ENCODE data around the gene GRXCR2.
"Not testable (repeated sequence)": the region's sequence is repeated elsewhere in the genome, so short reads cannot be mapped to it uniquely, and the experiment has no call there.

GRXCR2 gene

DNA sequence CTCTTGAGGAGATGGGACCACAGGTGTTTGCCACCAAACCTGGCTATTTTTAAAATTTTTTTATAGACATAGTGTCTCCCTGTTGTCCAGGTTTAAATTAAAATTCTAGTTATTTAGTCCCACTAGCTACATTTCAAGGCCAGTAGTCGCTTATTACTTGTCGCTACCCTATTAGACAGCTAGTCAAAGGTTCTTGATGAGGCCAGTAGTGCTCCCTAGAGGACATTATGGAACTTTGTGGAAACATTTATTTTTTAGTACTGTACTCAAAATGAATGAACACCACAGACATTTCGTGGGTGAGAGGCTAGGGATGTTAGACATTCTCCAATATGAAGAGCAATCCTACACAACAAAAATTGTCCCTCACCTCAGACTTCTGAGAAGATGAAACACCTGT, 14.4 kb upstream of the GRXCR2 start:
- no peak for DNase-seq (ENCODE audit: low spot score)

DNA sequence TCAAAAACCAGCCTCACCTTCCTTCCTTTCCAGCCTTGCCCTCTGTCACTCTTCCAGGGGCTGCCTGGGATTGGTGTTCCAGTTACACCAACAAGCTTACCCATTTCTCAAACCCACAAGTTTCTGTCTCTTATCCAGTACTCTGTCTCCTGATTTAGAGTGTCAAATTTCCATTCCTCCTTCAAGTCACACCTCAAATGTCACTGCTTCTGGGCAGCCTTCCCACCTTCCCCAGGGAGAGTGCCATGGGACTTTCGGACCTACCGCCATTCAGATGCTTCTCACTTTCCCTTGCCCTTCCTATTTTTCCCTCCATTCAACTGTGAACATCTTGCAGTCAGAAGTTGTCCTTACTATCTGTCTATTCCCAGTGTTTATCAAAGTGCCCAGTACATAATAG, 2.0 kb upstream of the GRXCR2 start:
- DNase-seq (ENCODE audit: low spot score): no peak

DNA sequence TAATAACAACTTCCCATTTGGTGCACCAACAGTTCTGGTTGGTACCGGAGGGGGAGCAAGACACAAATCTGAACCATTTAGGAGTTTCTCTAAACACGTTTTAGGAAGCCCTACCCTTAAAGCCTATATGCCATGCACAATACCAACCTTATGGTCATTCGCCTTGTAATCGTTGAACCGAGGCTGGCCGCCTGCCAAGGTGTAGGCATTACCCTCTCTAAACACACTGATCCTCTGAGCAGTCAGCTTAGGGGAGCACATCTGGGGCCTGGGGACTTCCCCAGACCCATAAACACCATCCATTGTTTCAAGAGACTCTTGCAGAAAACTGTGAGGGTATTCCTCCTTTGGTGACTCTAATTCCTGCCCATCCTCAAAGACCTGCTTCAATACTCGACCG, 328 bp downstream of the GRXCR2 start:
- DNase-seq (ENCODE audit: low spot score): no peak

DNA sequence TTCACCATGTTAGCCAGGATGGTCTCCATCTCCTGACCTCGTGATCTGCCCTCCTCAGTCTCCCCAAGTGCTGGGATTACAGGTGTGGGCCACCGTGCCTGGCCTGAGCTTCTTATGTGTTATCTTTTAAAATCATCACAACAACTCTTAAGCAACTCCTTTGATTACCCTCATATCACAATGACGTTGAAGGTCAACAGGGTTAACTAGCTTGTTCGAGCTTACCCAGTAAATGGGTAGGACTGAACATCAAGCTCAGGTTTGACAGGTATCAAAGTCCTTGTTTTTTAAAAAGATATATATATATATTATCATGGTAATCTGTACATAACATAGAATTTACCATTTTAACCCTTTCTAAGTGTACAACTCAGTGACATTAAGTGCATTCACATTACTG, 3.1 kb downstream of the GRXCR2 start:
- no peak for DNase-seq (ENCODE audit: low spot score)

DNA sequence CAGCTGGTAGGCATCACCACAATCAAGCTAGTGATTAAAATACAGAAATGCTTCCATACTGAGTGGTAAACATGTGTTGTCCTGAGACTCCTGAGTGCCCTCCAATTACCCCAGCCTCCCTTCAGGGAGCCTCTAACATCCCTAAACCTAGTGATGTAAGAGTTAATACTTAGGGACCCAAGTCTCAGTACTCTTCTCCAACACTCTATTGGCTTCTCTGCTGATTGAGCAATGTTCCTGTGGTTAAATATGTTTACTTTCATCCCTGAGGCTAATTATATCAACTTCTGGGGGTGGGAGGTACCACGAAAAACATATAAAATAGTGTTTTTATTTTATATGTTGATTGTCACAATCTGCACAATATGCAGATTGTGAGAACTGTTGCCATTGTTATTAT, 5.0 kb downstream of the GRXCR2 start:
- no peak for DNase-seq (ENCODE audit: low spot score)

DNA sequence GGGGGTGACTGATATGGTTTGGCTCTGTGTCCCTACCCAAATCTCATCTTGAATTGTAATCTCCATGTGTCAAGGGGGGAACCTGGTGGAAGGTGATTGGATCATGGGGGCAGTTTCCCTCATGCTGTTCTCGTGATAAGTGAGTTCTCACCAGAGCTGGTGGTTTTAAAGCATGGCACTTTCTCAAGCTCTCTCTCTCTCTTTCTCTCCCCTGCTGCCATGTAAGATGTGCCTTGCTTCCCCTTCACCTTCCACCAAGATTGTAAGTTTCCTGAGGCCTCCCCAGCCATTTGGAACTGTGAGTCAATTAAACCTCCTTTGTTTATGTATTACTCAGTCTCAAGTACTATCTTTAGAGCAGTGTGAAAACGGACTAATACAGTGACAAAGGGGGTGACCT, 8.4 kb downstream of the GRXCR2 start:
- not testable (repeated sequence) for DNase-seq (ENCODE audit: low spot score)

DNA sequence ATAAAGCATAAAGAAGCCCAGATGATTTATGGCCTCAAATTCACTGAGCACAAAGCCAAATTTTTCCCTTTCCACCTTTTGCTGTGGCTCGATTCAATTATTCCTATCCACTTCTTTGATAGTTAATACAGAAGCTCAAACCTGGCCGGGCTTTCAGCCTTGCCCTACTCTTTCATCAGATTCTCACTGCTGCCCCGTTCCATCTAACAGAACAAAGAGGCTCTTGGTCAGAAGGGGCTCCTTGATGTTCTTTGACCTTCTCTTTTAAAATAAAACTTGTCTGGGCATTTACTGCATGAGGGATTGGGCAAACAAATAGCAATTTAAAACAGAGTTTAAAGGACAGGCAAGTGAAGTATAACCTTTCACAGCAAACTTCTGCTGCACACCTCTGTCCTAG, 9.8 kb downstream of the GRXCR2 start:
- DNase-seq (ENCODE audit: low spot score): no peak

DNA sequence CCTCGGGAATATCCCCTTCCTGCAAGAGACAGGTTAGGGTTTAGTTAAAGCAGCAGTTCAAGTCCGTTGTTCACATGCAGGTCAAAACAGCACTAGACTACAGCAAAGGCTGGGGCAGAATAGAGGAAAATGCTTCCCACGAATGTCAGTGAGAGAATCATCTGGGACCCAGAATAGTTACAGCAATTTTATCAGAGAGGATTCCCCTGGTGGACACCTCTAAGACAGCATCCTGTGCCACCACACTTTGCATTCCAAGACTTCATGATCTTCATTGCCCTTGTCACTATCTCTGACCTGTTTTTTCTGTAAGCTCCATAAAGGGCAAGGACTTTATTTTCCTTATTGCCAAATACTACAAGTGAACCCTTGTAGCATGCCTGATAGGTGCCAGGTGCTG, 12.9 kb downstream of the GRXCR2 start:
- DNase-seq (ENCODE audit: low spot score): no peak

DNA sequence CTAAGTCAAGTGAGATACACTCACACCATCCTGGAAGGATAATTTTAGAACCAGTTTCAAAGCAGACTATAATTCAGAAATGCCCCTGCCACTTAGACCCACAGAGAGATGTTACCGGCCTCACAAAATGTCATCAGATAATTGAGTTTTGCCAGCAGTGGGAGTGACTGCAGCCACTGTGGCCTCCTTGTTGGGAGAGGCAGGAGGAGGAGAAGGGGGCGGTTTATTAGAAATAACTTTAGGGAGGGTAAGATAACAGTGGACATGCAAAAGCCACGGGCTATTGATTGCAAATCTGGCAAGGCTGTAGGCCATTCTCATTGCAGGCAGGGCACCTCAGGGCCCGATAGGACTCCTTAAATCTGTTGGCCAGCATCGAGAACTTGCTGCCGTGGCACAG, 13.4 kb downstream of the GRXCR2 start:
- no peak for DNase-seq (ENCODE audit: low spot score)

DNA sequence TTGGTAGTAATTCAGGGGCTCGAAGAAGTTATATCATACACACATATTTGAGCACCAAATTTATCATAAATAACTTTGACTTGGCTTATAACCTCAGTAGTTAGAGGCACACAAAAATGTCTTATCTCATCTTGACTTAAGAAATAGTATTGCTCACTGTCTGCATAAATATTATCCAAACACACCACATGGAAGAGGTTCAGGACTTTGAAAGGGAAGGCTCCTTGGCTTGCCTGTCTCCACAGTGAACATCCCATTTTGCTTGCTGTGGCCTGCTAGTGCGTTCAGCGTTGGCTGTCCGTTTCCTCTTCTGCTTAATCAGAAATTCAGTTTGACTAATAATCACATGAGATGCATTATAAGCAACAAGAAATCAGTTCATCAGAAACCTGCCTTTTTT, 13.9 kb downstream of the GRXCR2 start:
- DNase-seq (ENCODE audit: low spot score): peak; percentile 16

DNA sequence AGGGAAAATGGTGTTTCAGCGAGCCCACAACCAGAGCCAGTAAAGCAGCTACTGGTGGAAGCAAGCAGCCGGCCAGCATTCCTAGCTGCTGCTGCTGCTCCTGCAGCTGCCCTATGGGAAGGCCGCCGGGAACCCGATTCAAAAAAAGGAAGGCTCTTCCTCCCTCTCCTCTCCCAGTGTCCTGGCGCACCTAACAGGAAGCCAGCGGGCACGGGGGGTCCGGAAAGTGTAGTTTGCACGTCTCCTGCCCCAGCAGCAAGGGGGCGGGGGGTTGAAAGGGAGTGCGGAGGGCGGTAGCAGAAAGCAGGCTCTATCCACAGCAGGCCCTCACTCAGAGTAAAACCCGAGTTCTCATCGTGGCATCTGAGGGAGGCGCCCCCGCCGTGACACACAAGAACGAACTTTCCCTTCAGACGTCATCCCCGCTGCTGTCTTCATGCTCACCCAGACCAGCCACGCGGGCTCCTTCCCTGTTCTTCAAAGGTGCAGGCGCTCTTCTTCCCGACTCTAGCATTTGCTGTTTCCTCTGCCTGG, 16.5 kb downstream of the GRXCR2 start:
- DNase-seq (ENCODE audit: low spot score): peak; percentile 63

DNA sequence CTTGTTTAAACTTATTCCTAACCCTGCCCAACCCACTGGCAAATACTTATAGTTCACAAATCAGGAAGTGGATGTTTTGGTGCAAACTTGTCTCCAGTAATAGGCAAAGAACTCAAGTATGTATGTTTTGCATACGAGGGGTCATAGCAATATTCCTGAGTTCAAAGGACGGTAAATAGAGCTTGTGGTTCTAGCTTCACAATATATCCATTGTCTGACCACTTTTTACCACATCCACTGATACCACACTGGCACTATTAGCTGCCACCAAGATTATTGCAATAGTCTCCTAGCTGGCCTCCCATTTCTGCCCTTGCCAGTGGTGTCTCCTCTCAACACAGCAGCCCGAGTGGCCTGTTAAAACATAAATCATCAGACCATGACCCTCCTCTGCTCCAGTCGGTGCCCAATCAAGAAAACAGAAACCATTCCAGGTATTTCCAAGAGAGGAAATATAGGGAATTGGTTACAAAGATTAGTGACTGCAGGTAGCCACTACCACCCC, 17.0 kb downstream of the GRXCR2 start:
- no peak for DNase-seq (ENCODE audit: low spot score)

DNA sequence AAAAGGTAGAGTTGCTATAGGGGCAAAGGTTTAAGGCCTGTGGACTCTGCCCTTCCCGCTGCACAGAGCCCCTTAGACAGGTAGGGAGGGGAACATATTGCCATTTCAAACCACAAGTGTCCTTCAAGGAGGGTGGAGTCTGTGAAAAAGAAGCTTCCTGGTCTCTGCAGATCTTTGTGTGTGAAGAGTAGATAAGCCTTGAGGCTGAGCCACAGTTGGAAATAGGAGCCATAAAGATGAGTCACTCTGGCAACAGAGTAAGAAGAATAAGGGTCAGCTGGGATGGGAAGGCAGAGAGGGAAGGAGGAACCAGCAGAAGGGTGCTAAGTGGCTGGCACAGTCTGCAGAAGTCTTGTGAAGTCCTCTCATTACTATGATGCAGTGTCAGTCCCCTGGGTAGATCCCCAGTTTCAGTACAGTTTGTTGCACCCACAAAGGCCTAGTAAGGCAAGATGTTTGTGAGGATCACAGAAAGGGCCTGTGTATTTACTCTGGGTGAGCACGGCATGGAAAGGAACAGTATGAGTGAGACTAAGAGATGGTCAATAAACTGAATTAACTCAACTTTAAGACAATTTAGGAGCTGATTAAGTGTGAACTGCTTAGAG, 18.1 kb downstream of the GRXCR2 start:
- DNase-seq (ENCODE audit: low spot score): peak; percentile 71

DNA sequence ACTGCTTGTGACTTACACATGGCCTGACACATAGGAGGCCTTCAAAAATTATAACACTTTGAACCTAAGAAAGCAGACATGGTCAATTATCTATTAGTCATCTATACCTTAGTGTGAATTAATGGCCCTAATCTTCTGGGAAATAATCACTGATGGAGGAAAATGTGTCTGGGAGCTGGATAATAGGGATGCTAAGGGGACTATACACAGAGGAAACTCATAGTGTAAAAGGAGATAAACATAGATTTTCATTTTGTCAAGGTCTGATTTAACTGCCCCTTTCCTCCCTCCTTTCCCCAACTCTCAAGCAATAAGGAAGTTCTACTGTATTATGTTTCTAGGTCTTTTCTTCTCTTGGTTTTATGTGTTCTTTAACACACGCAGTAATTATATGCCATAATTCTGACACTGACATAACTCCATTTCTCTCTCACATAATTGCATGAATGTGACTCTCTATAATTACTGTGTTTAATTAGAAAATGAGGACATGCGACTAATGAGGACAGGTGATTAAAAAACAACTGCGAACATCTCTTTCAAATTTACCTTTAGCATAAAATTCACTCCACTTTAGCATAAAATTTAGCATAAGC, 18.9 kb downstream of the GRXCR2 start:
- no peak for DNase-seq (ENCODE audit: low spot score)

DNA sequence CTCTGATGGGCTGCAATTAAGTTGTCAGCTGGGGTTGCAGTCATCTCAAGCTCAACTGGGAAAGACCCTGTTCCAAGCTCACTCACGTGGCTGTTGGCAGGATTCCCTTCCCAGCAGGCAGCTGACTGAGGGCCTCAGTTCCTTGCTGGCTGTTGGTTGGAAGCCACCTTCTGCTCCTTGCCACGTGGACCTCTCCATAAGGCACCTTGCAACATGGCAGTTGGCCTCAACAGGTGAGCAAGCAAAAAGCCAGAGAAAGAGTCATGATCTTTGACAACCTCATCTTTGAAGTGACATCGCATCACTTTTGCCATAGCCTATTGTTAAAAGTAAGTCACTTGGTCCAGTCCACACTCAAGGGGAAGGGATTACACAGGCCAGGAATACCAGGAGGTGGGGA, 19.8 kb downstream of the GRXCR2 start:
- no peak for DNase-seq (ENCODE audit: low spot score)

DNA sequence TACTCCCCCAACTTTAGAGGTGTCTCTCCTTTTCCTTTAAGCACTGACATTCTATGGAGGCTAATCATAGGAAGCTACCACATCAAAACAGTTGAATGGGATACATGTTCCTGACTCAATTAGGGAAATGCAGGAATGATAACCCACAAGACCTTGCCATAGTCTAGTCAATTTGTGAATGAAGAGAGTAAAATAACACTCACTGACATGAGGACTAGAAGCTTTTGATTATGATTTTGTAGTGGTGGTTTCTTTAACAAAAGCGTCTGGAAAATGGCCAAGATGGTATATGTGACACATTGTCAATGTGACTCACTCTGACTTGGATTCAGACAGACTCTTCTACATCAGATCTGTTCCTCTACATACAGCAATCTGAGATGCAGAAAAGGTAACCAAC, 24.0 kb downstream of the GRXCR2 start:
- no peak for DNase-seq (ENCODE audit: low spot score)

DNA sequence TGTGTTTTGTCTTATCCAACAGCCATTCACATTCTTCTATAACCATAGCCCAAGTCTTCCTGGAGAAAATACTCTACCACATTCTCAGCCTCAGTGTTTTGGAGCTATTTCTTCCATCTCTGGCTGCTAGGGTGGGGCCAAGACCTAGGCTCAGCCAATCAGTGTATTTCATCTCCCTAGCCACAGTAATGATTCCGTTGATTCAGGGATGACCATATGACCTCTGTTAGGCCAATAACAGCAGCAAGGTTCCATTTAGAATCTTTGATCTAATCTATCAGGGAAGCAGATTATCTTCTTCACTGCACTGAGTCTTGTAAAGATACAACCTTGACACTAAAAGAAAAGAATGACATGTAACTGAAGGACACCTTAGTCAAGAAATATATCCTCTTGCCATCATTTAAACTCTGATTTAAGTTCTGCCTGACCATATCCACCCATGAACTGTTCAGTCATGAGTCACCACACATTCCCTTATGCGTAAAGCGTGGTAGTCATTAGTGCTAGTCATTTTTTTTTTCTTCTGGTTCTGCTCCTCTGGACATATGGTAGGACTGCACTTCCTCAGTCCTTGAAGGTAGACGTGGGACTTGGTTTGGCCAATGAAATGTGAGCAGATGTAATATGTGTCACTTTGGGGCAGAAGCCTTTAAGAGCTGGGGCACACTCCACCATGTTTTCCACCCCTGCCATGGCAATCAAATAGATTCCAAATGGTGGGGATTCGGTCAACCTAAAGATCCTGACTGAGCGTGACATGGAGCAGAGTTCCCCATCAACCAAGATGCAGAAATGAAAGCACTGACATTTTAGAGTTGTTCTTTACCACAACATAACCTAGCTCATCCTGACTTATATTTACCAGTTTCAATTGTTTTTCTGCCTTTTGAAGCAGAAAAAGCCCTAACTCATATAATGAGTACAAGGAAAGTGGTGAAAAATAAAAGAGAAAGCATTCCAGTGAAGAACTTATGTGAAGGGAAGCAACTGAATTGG, 25.0 kb downstream of the GRXCR2 start:
- DNase-seq (ENCODE audit: low spot score): peak; percentile 64

DNA sequence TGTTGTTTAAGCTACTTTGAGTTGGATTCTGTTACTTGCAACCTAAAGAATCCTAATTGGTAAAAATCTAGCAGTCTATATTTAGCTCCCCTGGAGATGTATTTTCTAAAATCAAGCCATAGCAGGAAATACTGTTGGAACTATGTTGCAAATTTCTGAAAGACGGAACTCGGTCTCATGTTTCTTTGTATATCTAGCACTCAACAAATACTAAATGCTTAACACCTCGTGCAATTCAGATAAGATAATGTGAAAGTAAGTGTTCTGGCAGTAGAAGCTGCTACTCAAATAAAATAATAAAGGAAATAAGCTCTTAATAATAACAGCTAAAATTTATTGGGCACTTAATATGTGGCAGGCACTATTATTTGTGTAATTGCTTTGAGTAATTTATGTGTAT, 26.7 kb downstream of the GRXCR2 start:
- no peak for DNase-seq (ENCODE audit: low spot score)

DNA sequence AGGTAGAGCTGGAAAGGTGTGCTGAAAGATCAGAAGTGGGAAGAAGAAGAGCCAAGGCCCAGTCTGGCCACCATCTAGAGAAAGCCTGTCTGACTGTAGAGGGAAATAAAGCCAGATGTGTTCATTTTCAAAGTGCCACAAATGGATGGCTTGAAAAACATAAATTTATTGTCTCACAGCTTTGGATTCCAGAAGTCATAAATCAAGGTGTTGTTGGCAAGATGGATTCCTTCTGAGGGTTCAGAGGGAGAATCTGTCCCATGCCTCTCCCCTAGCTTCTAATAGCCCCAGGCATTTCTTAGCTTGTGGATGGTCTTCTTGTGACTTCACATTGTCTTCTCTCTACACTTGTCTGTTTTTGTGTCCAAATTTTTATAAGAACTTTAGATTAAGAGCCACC, 31.5 kb downstream of the GRXCR2 start:
- no peak for DNase-seq (ENCODE audit: low spot score)

DNA sequence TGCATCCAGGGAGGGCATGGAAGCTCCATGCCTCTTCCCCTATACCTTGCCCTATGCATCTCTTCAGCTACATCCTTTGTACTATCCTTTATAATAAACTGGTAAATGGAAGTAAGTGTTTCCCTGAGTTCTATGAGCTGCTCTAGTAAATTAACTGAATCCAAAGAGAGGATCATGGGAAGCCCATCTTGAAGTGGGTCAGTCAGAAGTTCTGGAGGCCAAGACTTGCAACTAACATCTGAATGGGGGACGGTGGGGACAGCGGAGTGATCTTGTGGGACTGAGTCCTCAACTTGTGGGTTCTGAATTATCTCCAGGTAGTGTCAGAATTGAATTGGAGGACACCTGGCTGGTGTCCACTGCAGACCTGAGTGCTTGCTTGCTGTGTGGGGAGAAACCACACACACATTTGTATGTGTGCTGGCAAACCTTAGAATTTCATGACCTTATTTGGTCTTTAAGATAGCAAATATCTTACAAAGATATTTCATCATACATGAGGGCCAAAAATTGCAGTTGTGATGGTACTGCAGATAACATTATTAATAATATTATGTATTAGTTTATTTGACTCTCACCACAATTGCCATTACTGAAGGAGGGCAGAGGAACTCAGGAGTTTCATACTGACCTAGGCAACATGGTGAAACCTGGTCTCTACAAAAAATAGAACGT, 32.2 kb downstream of the GRXCR2 start:
- no peak for DNase-seq (ENCODE audit: low spot score)

DNA sequence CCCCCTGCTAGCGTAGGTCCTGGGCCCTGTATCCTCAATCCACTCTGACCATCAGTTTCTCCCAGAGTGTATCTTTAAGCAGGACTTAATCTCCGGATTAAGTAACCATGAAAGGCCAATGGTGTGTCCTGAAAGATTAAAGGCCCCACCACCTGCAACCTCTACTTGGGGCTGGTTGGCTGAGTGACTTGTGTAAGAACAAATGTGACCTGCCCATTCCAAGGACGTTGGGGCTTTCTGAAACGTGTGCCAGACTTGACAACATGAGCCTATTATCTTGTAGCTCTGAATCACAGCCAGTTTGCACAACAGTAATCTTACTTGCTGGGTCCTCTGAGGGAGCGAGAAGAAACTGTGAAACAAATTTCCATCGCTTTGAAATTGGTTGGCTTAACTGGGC, 34.5 kb downstream of the GRXCR2 start:
- DNase-seq (ENCODE audit: low spot score): no peak

DNA sequence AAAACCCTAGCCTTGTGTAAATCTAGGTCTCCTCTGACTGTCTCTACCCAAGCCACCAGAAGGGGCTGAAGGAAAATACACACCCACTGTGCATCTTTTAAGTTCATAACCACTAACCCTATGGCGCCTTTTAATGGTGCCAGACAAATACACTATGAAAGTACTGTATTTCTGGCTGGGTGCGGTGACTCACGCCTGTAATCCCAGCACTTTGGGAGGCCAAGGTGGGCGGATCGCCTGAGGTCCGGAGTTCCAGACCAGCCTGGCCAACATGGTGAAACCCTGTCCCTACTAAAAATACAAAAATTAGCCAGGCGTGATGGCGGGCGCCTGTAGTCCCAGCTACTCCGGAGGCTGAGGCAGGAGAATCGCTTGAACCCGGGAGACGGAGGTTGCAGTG, 36.6 kb downstream of the GRXCR2 start:
- DNase-seq (ENCODE audit: low spot score): not testable (repeated sequence)
